GM18508 (cell line): ENCODE results near the gene ST6GALNAC5.

Experiments
- ATAC-seq: cut with Tn5 transposase; IDR thresholded peaks from one replicate; pipeline ENCODE4 v1.9.1; 2021; ENCODE audit warnings: moderate number of reproducible peaks; ENCODE audit not compliant: insufficient read depth, unreplicated experiment

The ST6GALNAC5 gene

GRCh38 chr1:76993036-76993435 is 125.8 kb downstream of the ST6GALNAC5 start:
- no peak for ATAC-seq

- ATAC-seq: no peak
These were observed 131.4 kb downstream of the ST6GALNAC5 start for GRCh38 chr1:76998582-76999223.

- no peak for ATAC-seq
These were observed 140.4 kb downstream of the ST6GALNAC5 start for GRCh38 chr1:77007675-77008074.

GRCh38 chr1:77010937-77011336 is 143.7 kb downstream of the ST6GALNAC5 start:
- no peak for ATAC-seq

- ATAC-seq: no peak
These were observed 144.8 kb downstream of the ST6GALNAC5 start for GRCh38 chr1:77012066-77012465.

GRCh38 chr1:77014073-77014788 is 147.0 kb downstream of the ST6GALNAC5 start:
- ATAC-seq: no peak

- ATAC-seq: no peak
These were observed 148.6 kb downstream of the ST6GALNAC5 start for GRCh38 chr1:77015748-77016341.

GRCh38 chr1:77016386-77016985 is 149.2 kb downstream of the ST6GALNAC5 start:
- no peak for ATAC-seq

- ATAC-seq: no peak
These were observed 151.0 kb downstream of the ST6GALNAC5 start for GRCh38 chr1:77018311-77018710.

- ATAC-seq: no peak
These were observed 151.5 kb downstream of the ST6GALNAC5 start for GRCh38 chr1:77018761-77019160.

- ATAC-seq: no peak
These were observed 154.5 kb downstream of the ST6GALNAC5 start for GRCh38 chr1:77021732-77022131.

- ATAC-seq: no peak
These were observed 157.2 kb downstream of the ST6GALNAC5 start for GRCh38 chr1:77024500-77024899.

- no peak for ATAC-seq
These were observed 158.3 kb downstream of the ST6GALNAC5 start for GRCh38 chr1:77025599-77025998.

- ATAC-seq: no peak
These were observed 158.9 kb downstream of the ST6GALNAC5 start for GRCh38 chr1:77026135-77026534.

- ATAC-seq: no peak
These were observed 159.4 kb downstream of the ST6GALNAC5 start for GRCh38 chr1:77026640-77027039.

GRCh38 chr1:77027847-77028246 is 160.6 kb downstream of the ST6GALNAC5 start:
- no peak for ATAC-seq

- no peak for ATAC-seq
These were observed 163.3 kb downstream of the ST6GALNAC5 start for GRCh38 chr1:77030401-77031105.

- no peak for ATAC-seq
These were observed 163.9 kb downstream of the ST6GALNAC5 start for GRCh38 chr1:77031106-77031662.

GRCh38 chr1:77036560-77036959 is 169.3 kb downstream of the ST6GALNAC5 start:
- no peak for ATAC-seq

- no peak for ATAC-seq
These were observed 169.8 kb downstream of the ST6GALNAC5 start for GRCh38 chr1:77037038-77037437.
